22Rv1 (cell line): ENCODE data around the gene DNAJB1.

Experiments used
- CTCF ChIP-seq: fragments of 450-650 bp; IDR thresholded peaks from 2 replicates; pipeline ENCODE4 v1.5.1; 2017; ENCODE audit warnings: mild to moderate bottlenecking
- ZFX ChIP-seq: fragments of 450-650 bp; IDR thresholded peaks from 2 replicates; pipeline ENCODE4 v1.6.1; 2017; ENCODE audit warnings: antibody characterized with exemption, borderline replicate concordance

DNA sequence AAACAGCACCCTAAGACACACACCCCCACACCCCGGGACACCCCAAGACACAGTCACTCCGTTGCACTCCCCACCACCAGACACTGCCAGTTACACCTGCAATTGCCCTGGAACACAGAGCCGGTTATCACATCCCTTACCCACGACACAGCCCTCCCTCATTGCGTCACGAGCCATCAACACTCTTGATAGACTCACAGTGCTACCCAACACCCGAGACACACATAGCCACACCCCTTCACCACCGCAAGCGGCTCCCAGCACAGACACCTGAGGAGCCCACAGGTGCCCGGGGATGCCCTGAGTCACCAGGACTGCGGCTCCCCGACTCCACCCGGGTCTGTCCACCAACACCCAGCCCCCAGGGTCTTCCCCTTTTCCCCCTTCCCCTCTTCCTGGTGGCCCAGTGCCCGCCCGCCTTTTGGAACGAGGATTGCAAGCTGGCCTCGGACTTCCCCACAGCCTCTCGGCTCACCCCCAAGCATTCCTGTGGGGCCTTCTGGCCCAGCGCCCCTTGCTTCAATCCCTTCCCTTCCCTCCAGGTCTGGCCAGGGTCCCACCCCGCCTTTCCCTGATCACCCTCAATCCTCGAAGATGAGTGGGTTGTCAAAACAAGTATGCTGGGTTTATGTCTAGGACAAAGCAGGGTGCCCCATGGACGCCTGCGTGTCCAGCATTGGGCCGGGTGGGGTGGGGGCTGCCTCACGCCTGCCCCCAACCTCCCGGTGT, 41.4 kb downstream of the DNAJB1 start:
- TF ChIP-seq CTCF = no peak
- no peak for TF ChIP-seq ZFX
